Prostate gland (tissue), 2 donors: Measurements from ENCODE around the gene NBEAL1. TPM values are rescaled to one million over a fixed set of nuclear protein-coding genes. Genes with fewer than 3 reads are reported as not detected.
"Not testable (repeated sequence)": the region's sequence is repeated elsewhere in the genome, so short reads cannot be mapped to it uniquely, and the experiment has no call there.

Experiments used
- DNase-seq: peaks from one replicate; pipeline ENCODE4 v3.0.0-alpha.2; 2019; ENCODE audit warnings: low spot score
- H3K27ac ChIP-seq, 2 donors: fragments of 200-600 bp; sonication (generic); 2 replicates each; pipeline ENCODE4 v1.5.1; 2017 to 2019
- H3K27me3 ChIP-seq: fragments of 200-600 bp; sonication (generic); replicated peaks from 2 replicates; pipeline ENCODE4 v1.5.1; 2019; ENCODE audit not compliant: insufficient read depth
- H3K36me3 ChIP-seq, 2 donors: fragments of 200-600 bp; sonication (generic); 1 replicate in 1 of 2; 2 replicates in 1 of 2; pipeline versions ENCODE4 v1.5.1 to v1.8.1; 2017 to 2019
- H3K4me1 ChIP-seq: fragments of 200-600 bp; sonication (generic); replicated peaks from 2 replicates; pipeline ENCODE4 v1.5.1; 2019
- H3K4me3 ChIP-seq, 2 donors: fragments of 200-600 bp; sonication (generic); 2 replicates each; pipeline ENCODE4 v1.5.1; 2017 to 2019
- H3K9me3 ChIP-seq: fragments of 200-600 bp; sonication (generic); 2 replicates; pipeline ENCODE4 v1.5.1; 2017
- POLR2A ChIP-seq: fragments of 450-650 bp; IDR thresholded peaks from one replicate; pipeline ENCODE4 v1.6.1; 2016; ENCODE audit warnings: antibody characterized with exemption, mild to moderate bottlenecking
- POLR2AphosphoS5 ChIP-seq: sonication (generic); formaldehyde crosslinking; IDR thresholded peaks from one replicate; pipeline ENCODE4 v1.6.1; 2017; ENCODE audit warnings: antibody characterized with exemption
- WGBS: methylation state at CpG from one replicate; pipeline ENCODE4 v1.1.5; 2018; 5-methylcytosine and 5-hydroxymethylcytosine counted together
- intact Hi-C: fragments of 100-400 bp; cut with DNase I; formaldehyde crosslinking; loops from one replicate; pipeline ENCODE4 v1.14.2; 2022
- total RNA-seq, 2 donors: library from RNA; depleted of rRNA; stranded (reverse); fragments of >200 nt; gene quantifications; one replicate each; pipeline ENCODE4 v1.1.0, GENCODE V29; 2016
- TF ChIP-seq, protein P1 (sequence below), 4 experiments: fragments of 200-600 bp in 2 of 4; fragments of 450-650 bp in 2 of 4; sonication (generic) in 2 of 4; IDR thresholded peaks; 1 replicate in 3 of 4; 2 replicates in 1 of 4; pipeline ENCODE4 v1.5.1; 2016 to 2019; ENCODE audit warnings: antibody characterized with exemption in 4 of 4, mild to moderate bottlenecking in 2 of 4, moderate library complexity in 2 of 4

The NBEAL1 gene
- total RNA-seq, 2 donors from 2014 or later, result 21.2 to 47.1 TPM

DNA sequence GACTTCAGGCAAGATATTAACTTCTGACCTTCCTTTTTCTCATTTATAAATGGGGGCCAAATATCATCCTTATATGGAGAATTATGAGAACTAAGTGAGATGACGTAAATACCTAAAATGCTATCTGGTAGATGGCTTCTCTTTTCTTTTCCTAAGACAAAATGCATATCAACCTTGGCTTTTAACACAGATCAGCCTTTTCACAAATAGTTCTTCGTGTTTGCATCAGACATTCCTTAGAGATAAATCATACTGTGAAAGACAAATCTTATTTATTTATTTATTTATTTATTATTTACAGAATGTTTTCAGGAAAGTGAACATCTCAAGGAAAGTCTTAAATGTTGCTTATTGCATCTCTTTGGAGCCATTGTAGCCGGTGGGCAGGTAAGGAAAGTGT, 62.8 kb downstream of the NBEAL1 start:
- Histone ChIP-seq H3K27ac (no peak overlapping the region), H3K27me3 (no peaks in the 10 kb centered on the region), H3K9me3 (no peaks in the 10 kb centered on the region), H3K36me3 (no peaks in the 10 kb centered on the region), H3K4me1 (no peaks in the 10 kb centered on the region), H3K4me3 (no peak overlapping the region)
- TF ChIP-seq POLR2A (no peak), POLR2AphosphoS5 (no peak)
- TF ChIP-seq, protein P1, sequence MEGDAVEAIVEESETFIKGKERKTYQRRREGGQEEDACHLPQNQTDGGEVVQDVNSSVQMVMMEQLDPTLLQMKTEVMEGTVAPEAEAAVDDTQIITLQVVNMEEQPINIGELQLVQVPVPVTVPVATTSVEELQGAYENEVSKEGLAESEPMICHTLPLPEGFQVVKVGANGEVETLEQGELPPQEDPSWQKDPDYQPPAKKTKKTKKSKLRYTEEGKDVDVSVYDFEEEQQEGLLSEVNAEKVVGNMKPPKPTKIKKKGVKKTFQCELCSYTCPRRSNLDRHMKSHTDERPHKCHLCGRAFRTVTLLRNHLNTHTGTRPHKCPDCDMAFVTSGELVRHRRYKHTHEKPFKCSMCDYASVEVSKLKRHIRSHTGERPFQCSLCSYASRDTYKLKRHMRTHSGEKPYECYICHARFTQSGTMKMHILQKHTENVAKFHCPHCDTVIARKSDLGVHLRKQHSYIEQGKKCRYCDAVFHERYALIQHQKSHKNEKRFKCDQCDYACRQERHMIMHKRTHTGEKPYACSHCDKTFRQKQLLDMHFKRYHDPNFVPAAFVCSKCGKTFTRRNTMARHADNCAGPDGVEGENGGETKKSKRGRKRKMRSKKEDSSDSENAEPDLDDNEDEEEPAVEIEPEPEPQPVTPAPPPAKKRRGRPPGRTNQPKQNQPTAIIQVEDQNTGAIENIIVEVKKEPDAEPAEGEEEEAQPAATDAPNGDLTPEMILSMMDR (IDR thresholded peaks at IDR 0.05), result no peak
- 83% methylated on average over 3 of the region's 3 CpGs for WGBS
- intact Hi-C loops, result no loop called here
- no peak for DNase-seq

DNA sequence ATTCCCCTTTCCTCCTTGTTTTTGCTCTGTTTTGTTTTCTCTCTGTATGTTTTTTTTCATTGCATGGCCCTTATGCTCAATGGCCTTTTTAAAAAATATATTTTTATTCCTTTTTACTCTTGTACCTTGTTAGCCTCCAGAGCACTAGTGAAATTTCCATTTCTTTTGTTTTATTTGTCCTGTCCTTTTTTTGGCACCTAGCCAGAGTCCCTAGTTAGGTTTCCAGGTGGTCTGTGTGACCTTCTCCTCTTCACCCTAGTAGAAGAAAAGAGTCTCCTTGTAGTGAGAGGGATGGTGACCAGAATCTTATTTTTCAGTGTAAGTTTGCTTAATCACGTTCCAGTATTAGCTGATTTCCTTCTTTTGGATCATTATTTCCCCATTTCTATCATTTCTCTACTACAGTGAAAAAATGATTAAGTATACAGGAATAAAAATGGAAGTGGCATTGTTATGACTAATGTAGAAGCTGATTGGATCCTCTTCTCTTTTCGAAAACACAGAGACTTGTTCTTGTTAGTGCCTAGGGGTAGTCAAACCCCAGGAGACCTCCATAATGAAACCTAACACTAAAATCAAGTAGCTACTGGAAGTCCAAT, 65.9 kb downstream of the NBEAL1 start:
- H3K36me3 ChIP-seq, result no peaks in the 10 kb centered on the region
- no peaks in the 10 kb centered on the region for H3K27me3 ChIP-seq
- no peak for DNase-seq
- WGBS, result 93% methylated on average over 2 of the region's 2 CpGs
- no peaks in the 10 kb centered on the region for H3K4me1 ChIP-seq
- no peaks in the 10 kb centered on the region for H3K9me3 ChIP-seq
- intact Hi-C loops, result no loop called here
- TF ChIP-seq POLR2A, result no peak
- no peak for TF ChIP-seq POLR2AphosphoS5
- TF ChIP-seq, protein P1 (IDR thresholded peaks at IDR 0.05), result no peak
- H3K27ac ChIP-seq, result no peak overlapping the region
- H3K4me3 ChIP-seq, result no peak overlapping the region

DNA sequence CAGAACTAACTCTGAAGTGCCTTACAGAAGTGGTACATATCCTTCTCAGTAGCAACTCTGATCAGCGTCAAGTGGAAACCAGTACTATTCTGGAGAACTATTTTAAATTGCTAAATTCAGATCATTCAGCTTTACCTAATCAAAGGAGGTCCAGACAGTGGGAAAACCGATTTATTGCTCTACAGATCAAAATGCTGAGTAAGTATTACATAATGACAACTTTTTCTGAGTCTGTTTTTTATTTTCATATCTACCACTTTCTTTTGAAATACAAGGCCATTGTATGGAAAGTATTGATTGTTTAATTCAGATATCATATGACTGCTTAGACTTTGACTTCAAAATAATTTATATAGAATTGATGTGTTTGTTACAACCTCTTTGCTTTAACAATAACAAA, 68.7 kb downstream of the NBEAL1 start:
- Histone ChIP-seq H3K9me3 (no peaks in the 10 kb centered on the region), H3K4me1 (no peaks in the 10 kb centered on the region), H3K27ac (no peak overlapping the region), H3K4me3 (no peak overlapping the region), H3K36me3 (no peaks in the 10 kb centered on the region), H3K27me3 (no peaks in the 10 kb centered on the region)
- TF ChIP-seq, protein P1 (IDR thresholded peaks at IDR 0.05), result no peak
- TF ChIP-seq POLR2A (no peak), POLR2AphosphoS5 (no peak)
- DNase-seq, result no peak
- WGBS, result 97% methylated on average over 2 of the region's 2 CpGs
- intact Hi-C loops, result no loop called here

DNA sequence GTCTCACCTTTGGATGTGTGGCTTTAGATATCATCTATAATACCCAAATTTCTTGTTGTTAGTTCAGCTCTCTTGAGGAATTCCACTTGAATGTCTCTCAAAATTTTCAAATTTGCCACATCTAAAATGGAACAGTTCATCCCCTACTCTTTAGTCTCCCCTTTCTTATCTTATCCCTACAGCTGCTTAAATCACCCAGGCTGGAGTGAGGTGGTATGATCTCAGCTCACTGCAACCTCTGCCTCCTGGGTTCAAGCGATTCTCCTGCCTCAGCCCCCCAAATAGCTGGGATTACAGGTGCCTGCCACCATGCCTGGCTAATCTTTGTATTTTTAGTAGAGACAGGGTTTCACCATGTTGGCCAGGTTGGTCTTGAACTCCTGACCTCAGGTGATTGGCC, 71.7 kb downstream of the NBEAL1 start:
- 100% methylated on average over 1 of the region's 1 CpG for WGBS
- H3K27me3 ChIP-seq, H3K9me3 ChIP-seq, H3K4me1 ChIP-seq, H3K27ac ChIP-seq, DNase-seq, H3K4me3 ChIP-seq, H3K36me3 ChIP-seq, intact Hi-C loops: not testable (repeated sequence)

DNA sequence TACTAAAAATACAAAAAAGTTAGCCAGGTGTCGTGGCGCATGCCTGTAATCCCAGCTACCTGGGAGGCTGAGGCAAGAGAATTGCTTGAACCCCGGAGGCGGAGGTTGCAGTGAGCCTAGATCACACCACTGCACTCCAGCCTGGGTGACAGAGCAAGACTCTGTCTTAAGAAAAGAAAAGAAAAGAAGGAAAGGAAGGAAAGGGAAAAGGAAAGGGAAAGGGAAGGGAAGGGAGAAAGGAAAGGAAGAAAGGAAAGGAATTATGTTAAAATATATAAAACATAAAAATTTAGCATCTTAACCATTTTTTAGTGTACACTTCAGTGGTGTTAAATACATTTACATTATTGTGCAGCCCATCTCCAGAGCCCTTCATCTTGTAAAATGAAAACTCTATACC, 76.0 kb downstream of the NBEAL1 start:
- intact Hi-C loops, H3K4me1 ChIP-seq, DNase-seq, H3K9me3 ChIP-seq, H3K27ac ChIP-seq, H3K4me3 ChIP-seq, H3K27me3 ChIP-seq, H3K36me3 ChIP-seq: not testable (repeated sequence)
- WGBS, result 98% methylated on average over 4 of the region's 4 CpGs

DNA sequence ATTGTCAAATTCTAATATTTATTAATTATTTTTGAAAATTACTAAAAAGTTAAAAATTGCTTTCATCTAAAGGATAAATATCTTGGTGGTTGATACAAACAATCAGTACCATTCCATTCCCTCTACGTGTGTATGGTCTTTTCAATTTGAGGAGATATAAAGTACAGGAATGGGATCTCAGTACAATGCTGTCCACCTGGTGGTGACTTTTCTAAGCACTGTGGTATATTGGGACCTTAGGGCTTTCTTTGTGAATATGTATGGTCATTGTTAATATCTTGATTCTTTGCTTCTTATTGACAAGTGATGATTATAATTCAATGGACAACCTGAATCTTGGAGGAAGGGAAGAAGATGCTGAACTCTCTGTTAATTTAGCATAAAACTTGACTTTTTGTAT, 83.1 kb downstream of the NBEAL1 start:
- Histone ChIP-seq H3K4me1 (no peaks in the 10 kb centered on the region), H3K36me3 (no peaks in the 10 kb centered on the region), H3K27ac (no peak overlapping the region), H3K9me3 (no peaks in the 10 kb centered on the region), H3K27me3 (no peaks in the 10 kb centered on the region), H3K4me3 (no peak overlapping the region)
- intact Hi-C loops, result no loop called here
- TF ChIP-seq POLR2AphosphoS5 (no peak), POLR2A (no peak)
- TF ChIP-seq, protein P1 (IDR thresholded peaks at IDR 0.05), result no peak
- WGBS, result 64% methylated on average over 1 of the region's 1 CpG
- DNase-seq, result no peak

DNA sequence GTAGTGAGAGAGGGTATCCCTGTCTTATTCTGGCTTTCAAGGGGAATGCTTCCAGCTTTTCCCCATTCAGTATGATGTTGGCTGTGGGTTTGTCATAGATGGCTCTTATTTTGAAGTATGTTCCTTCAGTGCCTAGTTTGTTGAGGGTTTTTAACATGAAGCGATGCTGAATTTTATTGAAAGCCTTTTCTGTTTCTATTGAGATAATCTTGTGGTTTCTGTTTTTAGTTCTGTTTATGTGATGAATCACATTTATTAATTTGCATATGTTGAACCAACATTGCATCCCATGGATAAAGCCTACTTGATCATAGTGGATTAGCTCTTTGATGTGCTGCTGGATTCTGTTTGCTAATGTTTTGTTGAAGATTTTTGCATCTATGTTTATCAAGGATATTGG, 87.7 kb downstream of the NBEAL1 start:
- H3K4me1 ChIP-seq, DNase-seq, H3K36me3 ChIP-seq, intact Hi-C loops, H3K9me3 ChIP-seq, H3K27me3 ChIP-seq, H3K27ac ChIP-seq, H3K4me3 ChIP-seq: not testable (repeated sequence)
- 100% methylated on average over 1 of the region's 1 CpG for WGBS
